CD4-positive, alpha-beta T cell treated with Interleukin-17A for 4 hours (primary cell): Measurements from ENCODE around the gene FABP2.
"Not testable (repeated sequence)": the region's sequence is repeated elsewhere in the genome, so short reads cannot be mapped to it uniquely, and the experiment has no call there.

ENCODE experiments used
- DNase-seq: peaks from one replicate; pipeline ENCODE4 v3.0.0-alpha.2; 2020; ENCODE audit warnings: mixed read lengths

The FABP2 gene

GRCh38 chr4:119321921-119322687 is at the start of gene FABP2:
FABP2 (minus strand) TSS chr4:119322138; CDS start chr4:119322102, 36 bp downstream.
- DNase-seq: no peak

- DNase-seq: not testable (repeated sequence)
Measured at GRCh38 chr4:119370951-119371683, 49.2 kb upstream of the FABP2 start.

- peak; percentile 72 for DNase-seq
Measured at GRCh38 chr4:119370392-119370791, 48.5 kb upstream of the FABP2 start.

- DNase-seq: not testable (repeated sequence)
Measured at GRCh38 chr4:119366802-119367201, 44.9 kb upstream of the FABP2 start.

GRCh38 chr4:119364203-119364602 is 42.3 kb upstream of the FABP2 start:
- not testable (repeated sequence) for DNase-seq

GRCh38 chr4:119363372-119363771 is 41.4 kb upstream of the FABP2 start:
- not testable (repeated sequence) for DNase-seq

GRCh38 chr4:119362413-119362812 is 40.5 kb upstream of the FABP2 start:
- not testable (repeated sequence) for DNase-seq

GRCh38 chr4:119359873-119360272 is 37.9 kb upstream of the FABP2 start:
- not testable (repeated sequence) for DNase-seq

- DNase-seq: not testable (repeated sequence)
Measured at GRCh38 chr4:119356796-119357195, 34.9 kb upstream of the FABP2 start.

GRCh38 chr4:119356041-119356440 is 34.1 kb upstream of the FABP2 start:
- not testable (repeated sequence) for DNase-seq

- not testable (repeated sequence) for DNase-seq
Measured at GRCh38 chr4:119353364-119353763, 31.4 kb upstream of the FABP2 start.

- DNase-seq: not testable (repeated sequence)
Measured at GRCh38 chr4:119348169-119348568, 26.2 kb upstream of the FABP2 start.

GRCh38 chr4:119343293-119343692 is 21.4 kb upstream of the FABP2 start:
- DNase-seq: not testable (repeated sequence)

GRCh38 chr4:119339895-119340294 is 18.0 kb upstream of the FABP2 start:
- not testable (repeated sequence) for DNase-seq

- DNase-seq: no peak
Measured at GRCh38 chr4:119337010-119337409, 15.1 kb upstream of the FABP2 start.

- not testable (repeated sequence) for DNase-seq
Measured at GRCh38 chr4:119336332-119336979, 14.5 kb upstream of the FABP2 start.

GRCh38 chr4:119329835-119330620 is 8.1 kb upstream of the FABP2 start:
- DNase-seq: no peak

GRCh38 chr4:119328695-119329094 is 6.8 kb upstream of the FABP2 start:
- no peak for DNase-seq

GRCh38 chr4:119317990-119318389 is 3.9 kb downstream of the FABP2 start:
- DNase-seq: no peak

GRCh38 chr4:119315036-119315435 is 6.9 kb downstream of the FABP2 start:
- no peak for DNase-seq

- DNase-seq: peak; percentile 50
Measured at GRCh38 chr4:119314356-119314755, 7.6 kb downstream of the FABP2 start.

GRCh38 chr4:119313237-119313636 is 8.7 kb downstream of the FABP2 start:
- no peak for DNase-seq

- DNase-seq: no peak
Measured at GRCh38 chr4:119310826-119311225, 11.1 kb downstream of the FABP2 start.
